Measurements from ENCODE around the gene NEAT1. TPM values are rescaled to one million over a fixed set of nuclear protein-coding genes. Genes with fewer than 3 reads are reported as not detected.

Gene NEAT1
- total and polyA plus RNA-seq, 9 of the 15 experiments (the other 6 are each of a cell fraction or from before 2014, with no cell fraction given) = 20.1 to 389 (median 62.8) TPM

GRCh38 chr11:65478388-65479183, 56.0 kb downstream of the NEAT1 start (continued):
- TF ChIP-seq ZBTB9 (CRISPR knock-in tag; IDR thresholded peaks at IDR 0.05) = peak; percentile 77; the same call in 1 of the 2 replicates
- TF ChIP-seq HNRNPK (IDR thresholded peaks at IDR 0.05; ENCODE audit: low read depth, low read length, poor library complexity, severe bottlenecking) = no peak
- no peak for TF ChIP-seq KAT2B (IDR thresholded peaks at IDR 0.05; ENCODE audit: low read depth, low read length)
- no peak for TF ChIP-seq ILF3 (IDR thresholded peaks at IDR 0.05; ENCODE audit: borderline replicate concordance)
- TF ChIP-seq, protein P1, sequence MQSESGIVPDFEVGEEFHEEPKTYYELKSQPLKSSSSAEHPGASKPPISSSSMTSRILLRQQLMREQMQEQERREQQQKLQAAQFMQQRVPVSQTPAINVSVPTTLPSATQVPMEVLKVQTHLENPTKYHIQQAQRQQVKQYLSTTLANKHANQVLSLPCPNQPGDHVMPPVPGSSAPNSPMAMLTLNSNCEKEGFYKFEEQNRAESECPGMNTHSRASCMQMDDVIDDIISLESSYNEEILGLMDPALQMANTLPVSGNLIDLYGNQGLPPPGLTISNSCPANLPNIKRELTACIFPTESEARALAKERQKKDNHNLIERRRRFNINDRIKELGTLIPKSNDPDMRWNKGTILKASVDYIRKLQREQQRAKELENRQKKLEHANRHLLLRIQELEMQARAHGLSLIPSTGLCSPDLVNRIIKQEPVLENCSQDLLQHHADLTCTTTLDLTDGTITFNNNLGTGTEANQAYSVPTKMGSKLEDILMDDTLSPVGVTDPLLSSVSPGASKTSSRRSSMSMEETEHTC (IDR thresholded peaks at IDR 0.05) = no peak
- TF ChIP-seq JUNB (CRISPR knock-in tag; conservative IDR thresholded peaks at IDR 0.05) = no peak
- TF ChIP-seq EP400 (IDR thresholded peaks at IDR 0.05) = no peak; the same call in 1 of the 2 replicates
- TF ChIP-seq POLR2A (conservative IDR thresholded peaks at IDR 0.05) = peak; percentile 73
- no peak for TF ChIP-seq MLX (CRISPR knock-in tag; conservative IDR thresholded peaks at IDR 0.05)
- no peak for TF ChIP-seq POU5F1 (IDR thresholded peaks at IDR 0.05; ENCODE audit: borderline replicate concordance, low read depth, low read length, partially characterized antibody)
- TF ChIP-seq DPF2 (IDR thresholded peaks at IDR 0.05) = peak; percentile 47; the same call in 1 of the 2 replicates
- no peak for TF ChIP-seq JUN (IDR thresholded peaks at IDR 0.05; ENCODE audit: borderline replicate concordance, low read depth, low read length)
- no peak for TF ChIP-seq JUN (CRISPR knock-in tag; IDR thresholded peaks at IDR 0.05; ENCODE audit: borderline replicate concordance)
- no peak; the same call in 1 of the 2 replicates for TF ChIP-seq BACH1 (tag; IDR thresholded peaks at IDR 0.05)
- no peak for TF ChIP-seq RUNX1 (IDR thresholded peaks at IDR 0.05; ENCODE audit: low read depth)
- peak; percentile 40; the same call in 1 of the 2 replicates for TF ChIP-seq MEF2D (tag; conservative IDR thresholded peaks at IDR 0.05; ENCODE audit: low read depth)
- TF ChIP-seq ZNF347 (CRISPR knock-in tag; IDR thresholded peaks at IDR 0.05; ENCODE audit: low read depth) = no peak
- no peak for TF ChIP-seq RHOXF2B (CRISPR knock-in tag; conservative IDR thresholded peaks at IDR 0.05)
- no peak for TF ChIP-seq CBX5 (IDR thresholded peaks at IDR 0.05; ENCODE audit: borderline replicate concordance, low read depth)
- TF ChIP-seq, protein P2, sequence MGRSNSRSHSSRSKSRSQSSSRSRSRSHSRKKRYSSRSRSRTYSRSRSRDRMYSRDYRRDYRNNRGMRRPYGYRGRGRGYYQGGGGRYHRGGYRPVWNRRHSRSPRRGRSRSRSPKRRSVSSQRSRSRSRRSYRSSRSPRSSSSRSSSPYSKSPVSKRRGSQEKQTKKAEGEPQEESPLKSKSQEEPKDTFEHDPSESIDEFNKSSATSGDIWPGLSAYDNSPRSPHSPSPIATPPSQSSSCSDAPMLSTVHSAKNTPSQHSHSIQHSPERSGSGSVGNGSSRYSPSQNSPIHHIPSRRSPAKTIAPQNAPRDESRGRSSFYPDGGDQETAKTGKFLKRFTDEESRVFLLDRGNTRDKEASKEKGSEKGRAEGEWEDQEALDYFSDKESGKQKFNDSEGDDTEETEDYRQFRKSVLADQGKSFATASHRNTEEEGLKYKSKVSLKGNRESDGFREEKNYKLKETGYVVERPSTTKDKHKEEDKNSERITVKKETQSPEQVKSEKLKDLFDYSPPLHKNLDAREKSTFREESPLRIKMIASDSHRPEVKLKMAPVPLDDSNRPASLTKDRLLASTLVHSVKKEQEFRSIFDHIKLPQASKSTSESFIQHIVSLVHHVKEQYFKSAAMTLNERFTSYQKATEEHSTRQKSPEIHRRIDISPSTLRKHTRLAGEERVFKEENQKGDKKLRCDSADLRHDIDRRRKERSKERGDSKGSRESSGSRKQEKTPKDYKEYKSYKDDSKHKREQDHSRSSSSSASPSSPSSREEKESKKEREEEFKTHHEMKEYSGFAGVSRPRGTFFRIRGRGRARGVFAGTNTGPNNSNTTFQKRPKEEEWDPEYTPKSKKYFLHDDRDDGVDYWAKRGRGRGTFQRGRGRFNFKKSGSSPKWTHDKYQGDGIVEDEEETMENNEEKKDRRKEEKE (IDR thresholded peaks at IDR 0.05; ENCODE audit: borderline replicate concordance in 1 of 2, control insufficient read depth in 1 of 2, low read depth in 2 of 2, low read length in 1 of 2) = no peak; a peak in 1 of 4 replicates
- TF ChIP-seq ZNF586 (CRISPR knock-in tag; conservative IDR thresholded peaks at IDR 0.05) = no peak
- no peak for TF ChIP-seq WHSC1 (IDR thresholded peaks at IDR 0.05; ENCODE audit: low read length)

Data from K562 (cell line).